Activated CD4-positive, alpha-beta T cell treated with anti-CD3 and anti-CD28 coated beads, Interleukin-10, Interleukin-2, amounts not matched to agents 100 ng/mL and 50 ng/mL, durations not matched to agents 16 hours and 8 hours (primary cell): ENCODE data around the gene THRAP3.
"Not testable (repeated sequence)": the region's sequence is repeated elsewhere in the genome, so short reads cannot be mapped to it uniquely, and the experiment has no call there.

Experiments used
- DNase-seq: peaks from one replicate; pipeline ENCODE4 v3.0.0-alpha.2; 2020

The THRAP3 gene

DNA sequence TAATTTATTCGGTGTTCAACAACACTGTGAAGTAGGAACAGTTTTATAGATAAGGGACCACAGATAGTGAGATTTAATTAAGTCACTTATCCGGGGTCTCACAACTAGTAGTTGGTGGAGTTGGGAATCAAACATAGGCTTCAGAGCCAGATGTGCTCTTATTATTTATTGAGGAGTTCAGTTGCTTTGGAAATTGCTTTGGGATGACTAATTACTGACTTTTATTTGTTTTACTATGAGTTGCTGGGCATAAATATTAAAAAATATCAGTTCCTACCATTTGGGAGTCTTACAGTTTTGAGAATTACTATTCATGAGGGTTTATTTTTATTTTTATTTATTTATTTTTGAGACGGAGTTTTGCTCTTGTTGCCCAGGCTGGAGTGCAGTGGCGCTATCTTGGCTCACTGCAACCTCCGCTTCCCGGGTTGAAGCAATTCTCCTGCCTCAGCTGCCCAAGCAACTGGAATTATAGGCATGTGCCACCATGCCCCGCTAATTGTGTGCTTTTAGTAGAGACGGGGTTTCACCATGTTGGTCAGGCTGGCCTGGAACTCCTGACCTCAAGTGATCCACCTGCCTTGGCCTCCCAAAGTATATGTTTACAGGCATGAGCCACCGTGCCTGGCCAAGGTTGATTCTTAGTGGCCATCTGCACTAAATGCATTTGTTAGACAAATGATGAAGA is 27.7 kb downstream of the THRAP3 start:
- no peak for DNase-seq

DNA sequence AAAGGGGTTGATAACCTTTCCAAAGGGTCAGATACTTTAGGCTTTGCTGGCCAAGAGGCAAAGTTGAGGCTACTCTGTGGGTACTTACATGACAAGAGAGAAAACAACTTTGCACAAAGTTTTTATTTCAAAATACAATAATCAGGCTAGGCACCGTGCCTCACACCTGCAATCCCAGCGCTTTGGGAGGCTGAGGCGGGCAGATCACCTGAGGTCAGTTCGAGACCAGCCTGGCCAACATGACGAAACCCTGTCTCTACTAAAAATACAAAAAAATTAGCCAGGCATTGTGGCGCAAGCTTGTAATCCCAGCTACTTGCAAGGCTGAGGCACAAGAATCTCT is 28.2 kb downstream of the THRAP3 start:
- not testable (repeated sequence) for DNase-seq

DNA sequence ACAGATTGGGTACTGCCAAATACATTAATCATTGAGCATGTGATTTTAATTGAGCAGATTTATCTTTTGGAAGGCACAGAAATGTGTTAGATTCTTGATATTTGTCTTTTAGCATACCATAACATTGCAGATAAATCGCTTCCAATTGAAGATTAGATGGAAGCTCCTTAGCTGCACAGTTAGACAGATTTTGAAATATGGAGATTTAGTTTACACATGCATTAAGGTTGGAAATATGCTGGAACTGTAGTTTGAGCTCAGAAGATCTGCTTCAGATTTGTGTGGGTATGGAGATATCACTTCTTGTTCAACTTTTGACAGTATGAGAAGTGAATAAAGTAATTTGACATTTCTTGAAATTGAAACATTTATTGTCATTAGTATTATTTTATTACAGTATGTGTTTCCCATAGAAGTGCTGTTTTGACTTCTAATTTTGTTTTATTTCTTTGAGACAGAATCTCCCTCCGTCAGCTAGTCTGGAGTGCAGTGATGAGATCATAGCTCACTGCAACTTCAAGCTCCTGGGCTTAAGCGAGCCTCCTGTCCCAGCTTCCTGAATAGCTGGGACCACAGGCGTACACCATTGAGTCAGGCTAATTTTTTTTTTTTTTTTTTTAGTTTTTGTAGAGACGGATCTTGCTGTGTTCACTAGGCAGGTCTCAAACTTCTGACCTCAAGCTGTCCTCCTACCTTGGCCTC is 29.1 kb downstream of the THRAP3 start:
- no peak for DNase-seq

DNA sequence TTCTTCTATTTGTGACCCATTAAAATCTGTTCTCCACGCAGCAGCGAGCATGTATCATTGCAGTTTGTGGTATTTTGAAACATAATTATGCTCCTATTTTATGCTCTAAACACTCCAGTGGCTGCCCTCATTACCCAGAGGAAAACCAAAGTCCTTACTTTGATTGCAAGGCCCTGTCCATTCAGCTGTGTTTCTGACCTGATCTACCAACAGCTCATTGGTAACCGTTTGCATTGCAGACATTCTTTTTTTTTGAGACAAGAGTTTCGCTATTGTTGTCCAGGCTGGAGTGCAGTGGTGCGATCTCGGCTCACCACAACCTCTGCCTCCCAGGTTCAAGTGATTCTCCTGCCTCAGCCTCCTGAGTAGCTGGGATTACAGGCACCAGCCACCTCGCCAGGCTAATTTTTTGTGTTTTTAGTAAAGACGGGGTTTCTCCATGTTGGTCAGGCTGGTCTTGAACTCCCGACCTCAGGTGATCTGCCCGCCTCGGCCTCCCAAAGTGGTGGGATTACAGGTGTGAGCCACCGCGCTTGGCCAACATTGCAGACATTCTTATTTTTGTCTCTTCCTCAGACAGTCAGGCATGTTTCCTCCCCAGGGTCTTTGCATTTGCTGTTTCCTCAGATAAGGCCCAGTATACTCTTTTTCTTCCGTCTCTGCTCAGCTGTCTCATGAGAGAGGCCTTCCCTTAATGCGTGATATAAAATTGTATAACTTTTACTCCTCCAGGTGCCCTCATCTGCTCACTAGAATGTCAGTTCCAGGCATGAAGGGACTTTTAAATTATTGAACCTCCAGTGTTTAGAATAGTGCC is 32.5 kb downstream of the THRAP3 start:
- DNase-seq: no peak

DNA sequence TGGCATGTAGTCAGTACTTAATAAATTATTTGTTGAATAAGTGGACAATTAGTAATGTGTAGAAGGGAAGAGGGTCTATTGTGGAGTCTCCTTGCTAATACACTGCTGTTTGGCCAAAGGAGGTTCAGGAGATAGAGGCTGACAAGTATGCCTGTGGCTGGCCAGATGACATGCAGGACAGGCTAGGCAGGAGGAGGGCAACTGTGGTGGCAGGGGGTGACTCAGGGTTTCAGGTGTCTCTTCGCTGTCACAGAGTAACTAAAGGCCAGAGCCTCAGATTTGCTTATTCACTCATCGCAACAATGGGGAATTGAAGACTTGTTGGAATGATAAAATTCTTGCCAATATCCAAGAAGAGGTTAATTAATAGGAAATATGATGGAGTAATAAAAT is 33.1 kb downstream of the THRAP3 start:
- DNase-seq: peak; percentile 11

DNA sequence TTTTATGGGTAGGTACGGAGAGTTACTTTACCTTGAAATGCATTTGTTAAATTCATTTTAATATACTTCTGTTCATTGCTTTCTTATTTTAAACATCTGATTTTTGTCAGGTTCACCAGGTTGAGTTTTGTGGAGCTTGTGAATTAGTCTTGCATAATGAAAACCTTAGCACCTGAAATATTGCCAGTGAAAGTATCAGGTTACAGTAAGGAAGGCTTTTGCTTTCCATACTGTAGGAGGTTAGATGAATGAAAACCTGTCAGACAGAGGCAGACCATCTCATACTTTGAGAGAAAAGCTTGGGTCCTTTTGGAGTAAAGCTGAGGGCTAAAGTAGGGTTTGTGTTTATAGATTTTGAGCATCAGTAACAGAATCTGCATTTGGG is 34.7 kb downstream of the THRAP3 start:
- no peak for DNase-seq

DNA sequence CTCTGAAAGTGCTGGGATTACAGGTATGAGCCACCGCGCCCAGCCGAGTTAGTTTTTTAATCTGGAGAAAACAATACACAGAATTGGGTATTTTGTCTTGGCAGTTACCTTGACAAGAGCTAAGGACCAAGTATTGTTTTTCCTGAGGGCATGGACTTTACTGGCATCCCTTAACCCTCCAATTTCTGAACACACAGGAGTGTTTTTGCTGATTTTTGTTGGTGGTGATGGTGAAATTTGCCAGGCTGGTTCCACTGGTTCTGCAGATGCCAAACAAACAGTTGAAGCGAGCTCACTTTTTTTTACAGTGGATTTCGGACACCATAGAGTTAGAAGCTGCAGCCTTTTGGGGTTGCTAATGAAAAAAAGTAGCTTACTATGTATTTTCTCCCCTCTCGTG is 44.7 kb downstream of the THRAP3 start:
- DNase-seq: no peak

DNA sequence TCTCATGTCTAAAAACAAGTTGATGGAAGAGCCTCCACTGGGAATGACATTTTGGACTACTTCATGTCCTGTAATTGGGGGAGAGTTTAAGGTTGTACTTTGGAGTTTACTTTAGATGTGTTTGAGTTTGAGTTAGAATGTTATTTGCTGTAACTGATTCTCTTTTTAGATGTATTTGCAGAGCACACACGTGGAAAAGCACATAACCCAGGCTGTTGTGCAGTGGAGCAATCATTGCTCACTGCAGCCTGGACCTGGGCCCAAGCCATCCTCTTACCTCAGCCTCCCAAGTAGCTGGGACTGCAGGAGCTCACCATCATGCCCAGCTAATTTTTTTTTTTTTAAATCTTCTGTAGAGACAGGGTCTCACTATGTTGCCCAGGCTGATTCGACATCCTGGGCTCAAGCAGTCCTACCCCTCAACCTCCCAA is 45.2 kb downstream of the THRAP3 start:
- DNase-seq: no peak

DNA sequence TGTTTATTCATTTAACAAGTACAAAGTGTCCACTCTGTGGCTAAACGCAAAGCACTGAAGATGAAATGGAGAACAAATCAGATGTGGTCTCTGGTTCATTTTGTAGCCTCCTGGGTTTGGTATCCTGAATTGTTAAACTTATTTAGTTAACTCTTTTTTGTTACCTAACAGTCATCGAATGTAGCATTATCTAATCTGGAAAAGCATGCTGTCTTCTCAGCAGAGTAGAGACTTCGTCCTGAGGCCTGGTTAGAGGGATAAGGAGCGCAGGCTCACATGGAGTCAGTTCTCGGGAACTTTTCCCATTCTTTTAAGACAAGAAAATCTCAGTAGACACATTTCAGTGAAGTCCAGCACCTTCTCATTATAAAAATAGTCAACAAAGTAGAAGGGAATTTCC is 48.8 kb downstream of the THRAP3 start:
- no peak for DNase-seq

DNA sequence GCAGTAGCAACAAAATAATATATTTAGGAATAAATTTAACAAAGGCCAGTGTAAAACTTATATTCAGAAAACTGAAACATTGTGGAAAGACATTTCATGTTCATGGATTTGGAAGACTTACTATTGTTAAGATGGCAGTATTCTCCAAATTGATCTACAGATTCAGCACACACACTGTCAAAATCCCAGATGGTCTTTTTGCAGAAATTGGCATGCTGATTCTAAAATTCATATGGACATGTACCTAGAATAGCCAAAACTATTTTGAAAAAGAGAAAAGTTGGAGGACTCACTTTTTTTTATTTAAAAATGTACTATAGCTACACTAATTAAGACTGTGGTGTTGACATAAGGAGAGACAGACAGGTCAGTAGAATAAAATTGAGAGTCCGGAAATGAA is 50.0 kb downstream of the THRAP3 start:
- no peak for DNase-seq

DNA sequence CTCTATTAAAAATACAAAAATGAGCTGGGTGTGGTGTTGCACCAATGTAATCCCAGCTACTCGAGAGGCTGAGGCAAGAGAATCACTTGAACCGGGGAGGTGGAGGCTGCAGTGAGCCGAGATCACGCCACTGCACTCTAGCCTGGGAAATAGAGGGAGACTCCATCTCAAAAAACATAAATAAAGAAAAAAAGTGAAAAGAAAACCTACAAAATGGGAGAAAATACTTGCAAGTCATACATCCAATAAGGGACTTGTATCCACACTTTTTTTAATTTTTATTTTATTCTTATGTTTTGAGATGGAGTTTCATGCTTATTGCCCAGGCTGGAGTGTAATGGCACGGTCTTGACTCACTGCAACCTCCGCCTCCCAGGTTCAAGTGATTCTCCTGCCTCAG is 52.4 kb downstream of the THRAP3 start:
- no peak for DNase-seq

DNA sequence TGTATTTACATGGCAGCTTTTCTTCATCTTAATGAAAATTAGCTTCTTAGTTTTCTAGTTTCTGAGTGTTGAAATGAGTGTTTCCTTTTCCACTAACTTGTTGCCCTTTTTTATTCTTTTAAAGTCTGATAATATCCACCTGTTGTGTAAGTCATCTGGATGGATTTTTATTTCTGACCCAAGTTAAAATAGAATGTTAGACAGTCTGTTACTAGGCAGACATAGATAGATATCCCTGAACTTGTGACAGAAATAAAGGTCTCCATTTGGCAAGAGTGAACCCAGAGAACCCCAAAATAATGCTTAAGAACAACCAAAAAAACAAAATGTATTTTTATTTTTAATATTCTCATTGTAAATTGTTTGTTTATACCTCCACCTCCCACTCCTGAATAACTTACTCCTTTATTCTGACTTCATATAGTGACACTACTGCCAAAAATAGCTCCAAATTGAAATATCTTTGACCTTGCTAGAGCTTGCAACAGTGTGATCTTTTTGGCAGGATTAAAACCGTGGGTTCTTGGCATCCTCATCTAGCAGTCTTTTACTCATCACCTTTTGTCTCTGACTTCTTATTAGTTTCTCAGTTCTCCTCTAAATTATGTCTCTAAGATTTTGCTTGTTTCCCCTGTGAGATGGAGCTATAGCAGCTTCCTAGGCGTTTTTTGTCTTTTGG is 55.0 kb downstream of the THRAP3 start:
- no peak for DNase-seq

DNA sequence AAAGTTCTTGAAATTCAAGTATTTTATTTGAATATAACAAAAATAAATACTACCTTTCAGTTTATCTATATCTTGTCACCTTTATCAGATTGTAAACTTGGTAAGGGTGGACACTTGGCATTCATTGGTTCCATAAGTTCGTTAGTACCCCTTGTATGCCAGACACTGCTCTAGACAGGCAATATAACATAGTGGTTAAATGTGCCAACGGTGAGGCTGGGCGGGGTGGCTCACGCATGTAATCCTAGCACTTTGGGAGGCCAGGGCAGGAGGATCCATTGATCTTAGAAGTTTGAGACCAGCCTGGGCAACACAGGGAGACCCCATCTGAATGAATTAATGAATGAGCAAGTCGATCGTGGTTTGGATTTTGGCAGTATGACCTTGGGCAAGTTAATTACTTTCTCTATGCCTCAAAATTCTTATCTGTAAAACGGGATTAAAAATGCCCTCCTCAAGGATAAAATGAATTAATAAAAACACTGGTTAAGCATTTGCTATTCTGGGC is 55.6 kb downstream of the THRAP3 start:
- DNase-seq: no peak

DNA sequence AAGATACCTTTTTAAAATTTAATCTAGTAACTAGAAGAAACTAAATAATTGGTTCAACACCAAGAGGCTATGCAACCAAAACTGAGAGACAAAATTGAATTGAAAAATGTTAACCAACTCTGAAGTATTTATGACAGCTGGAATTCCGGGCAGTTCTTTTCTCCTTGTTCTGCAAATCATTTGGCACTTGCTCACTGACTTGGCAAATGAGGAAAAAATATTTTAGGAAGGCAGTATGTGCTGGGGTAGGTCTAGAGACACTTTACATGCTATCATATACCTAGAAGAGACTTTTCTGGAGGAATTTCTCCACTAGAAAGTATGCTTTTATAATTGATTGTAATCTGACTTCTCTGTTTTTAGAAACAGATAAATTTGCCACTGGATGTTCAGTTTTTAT is 59.8 kb downstream of the THRAP3 start:
- no peak for DNase-seq

DNA sequence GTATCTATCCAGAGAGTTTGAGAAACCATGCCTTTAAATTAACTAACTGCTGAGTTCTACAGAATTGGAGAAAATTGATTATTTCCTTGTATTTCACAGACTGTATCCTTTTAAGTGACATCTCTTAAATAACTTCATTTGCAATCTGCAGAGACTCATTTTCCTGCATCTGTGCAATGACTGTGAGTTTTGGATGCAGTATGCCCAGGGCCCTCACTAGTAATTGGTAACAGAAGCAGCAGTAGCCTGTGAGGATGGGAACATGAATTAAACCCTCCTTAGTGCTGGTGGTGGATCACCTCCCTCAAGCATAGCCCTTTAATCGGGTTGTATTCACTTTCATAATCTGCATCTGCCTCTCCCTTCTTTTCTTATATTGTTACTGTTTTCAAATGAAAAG is 60.3 kb downstream of the THRAP3 start:
- no peak for DNase-seq

DNA sequence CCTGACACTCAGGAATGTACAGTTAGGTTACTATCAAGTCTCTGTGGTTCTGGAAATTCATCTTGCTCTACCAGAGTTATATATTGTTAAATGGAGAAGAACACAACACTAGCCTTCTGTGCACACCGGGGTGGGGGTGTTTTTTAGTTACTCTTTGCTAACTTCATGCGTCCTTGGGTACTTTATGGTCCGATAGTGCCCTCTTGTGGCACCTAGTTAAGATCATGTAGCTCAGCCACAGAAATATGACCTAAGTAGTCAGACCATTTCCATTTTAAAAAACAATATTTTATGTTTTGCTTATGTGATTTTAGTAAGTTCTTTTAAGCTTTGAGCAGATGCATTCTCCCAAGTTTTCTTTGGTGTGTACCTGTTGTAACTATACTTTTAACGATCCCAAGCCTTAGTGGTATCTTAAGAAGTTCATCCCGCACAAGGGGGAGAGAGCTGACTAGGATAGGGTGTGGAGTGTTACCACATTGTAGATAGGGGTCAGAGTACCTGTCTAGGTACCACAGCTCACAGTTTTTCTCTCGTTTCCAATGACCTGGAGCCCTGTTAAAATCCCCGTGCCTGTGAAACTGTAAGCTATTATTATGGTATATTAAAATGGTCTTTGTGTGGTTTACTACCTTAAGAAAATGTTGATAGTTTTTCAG is 61.3 kb downstream of the THRAP3 start:
- peak; percentile 80 for DNase-seq

DNA sequence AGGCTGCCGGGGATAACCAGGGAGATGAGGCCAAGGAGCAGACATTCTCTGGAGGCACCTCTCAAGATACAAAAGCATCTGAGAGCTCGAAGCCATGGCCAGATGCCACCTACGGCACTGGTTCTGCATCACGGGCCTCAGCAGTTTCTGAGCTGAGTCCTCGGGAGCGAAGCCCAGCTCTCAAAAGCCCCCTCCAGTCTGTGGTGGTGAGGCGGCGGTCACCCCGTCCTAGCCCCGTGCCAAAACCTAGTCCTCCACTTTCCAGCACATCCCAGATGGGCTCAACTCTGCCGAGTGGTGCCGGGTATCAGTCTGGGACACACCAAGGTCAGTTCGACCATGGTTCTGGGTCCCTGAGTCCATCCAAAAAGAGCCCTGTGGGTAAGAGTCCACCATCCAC is 62.6 kb downstream of the THRAP3 start:
- no peak for DNase-seq

DNA sequence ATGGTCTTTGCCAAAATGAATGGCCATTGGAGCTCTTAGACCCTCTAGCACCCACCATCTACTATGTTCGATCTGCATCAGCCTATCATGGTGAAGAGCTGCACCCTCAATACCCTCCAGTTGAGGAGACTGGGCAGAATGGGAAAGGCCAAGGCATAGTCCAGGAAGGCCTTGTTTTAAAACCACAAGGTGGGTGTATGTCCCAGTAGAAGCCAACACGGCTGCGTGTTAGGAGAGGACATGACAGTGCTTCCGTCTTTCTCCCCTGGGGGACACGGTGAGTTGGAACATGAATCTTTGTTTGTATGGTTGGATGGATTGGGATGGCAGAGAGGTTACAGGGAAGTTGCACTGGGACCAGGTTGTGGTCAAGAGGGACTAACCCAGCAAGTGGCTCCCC is 63.4 kb downstream of the THRAP3 start:
- no peak for DNase-seq

DNA sequence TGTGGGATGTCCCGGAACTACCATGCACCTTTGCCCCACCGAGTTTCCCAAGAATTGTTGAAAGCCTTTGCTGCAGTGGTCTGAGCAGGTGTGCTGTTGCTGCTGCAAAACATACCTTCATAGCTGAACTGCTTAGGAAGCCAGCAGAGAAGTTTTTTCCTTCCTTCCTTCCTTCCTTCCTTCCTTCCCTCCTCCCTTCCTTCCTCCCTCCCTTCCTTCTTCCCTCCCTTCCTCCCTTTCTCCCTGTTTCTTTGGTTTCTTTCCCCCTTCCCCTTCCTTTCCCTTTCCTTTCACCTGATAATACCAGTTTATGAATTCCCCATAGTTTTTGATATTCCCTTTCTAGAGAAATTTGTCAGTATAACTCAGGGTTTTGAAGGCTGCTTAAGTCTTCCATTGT is 71.1 kb downstream of the THRAP3 start:
- no peak for DNase-seq

DNA sequence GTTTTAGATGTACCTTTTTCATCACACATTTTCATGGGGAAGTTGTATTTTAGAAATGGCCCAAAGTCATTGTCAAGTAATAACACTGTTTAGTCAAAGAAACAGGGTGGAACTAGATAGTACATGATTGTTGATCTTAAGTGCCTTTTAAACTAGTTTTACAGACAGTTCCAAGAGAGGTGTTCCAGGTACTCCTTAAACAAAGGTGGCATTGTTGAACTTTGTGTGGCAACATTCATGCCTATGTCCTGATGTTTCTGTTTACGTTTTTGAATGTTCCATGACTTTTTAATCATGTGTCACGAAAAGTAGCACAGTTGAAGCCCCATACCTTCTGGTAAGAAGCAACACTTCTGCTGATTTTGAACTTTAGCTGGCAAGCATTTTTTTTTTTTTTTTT is 72.8 kb downstream of the THRAP3 start:
- no peak for DNase-seq

DNA sequence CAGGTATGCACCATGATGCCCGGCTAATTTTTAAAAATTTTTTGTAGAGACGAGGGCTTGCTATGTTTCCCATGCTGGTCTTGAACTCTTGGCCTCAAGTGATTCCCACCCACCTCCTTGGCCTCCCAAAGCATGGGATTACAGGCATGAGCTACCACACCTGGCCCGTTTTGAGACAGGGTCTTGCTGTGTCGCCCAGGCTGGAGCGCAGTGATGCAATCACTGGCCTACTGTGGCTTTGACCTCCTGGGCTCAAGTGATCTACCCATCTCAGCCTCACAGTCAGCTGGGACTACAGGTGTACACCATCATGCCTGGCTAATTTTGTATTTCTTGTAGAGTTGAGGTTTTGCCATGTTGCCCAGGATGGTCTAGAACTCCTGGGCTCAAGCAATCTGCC is 74.4 kb downstream of the THRAP3 start:
- DNase-seq: no peak

DNA sequence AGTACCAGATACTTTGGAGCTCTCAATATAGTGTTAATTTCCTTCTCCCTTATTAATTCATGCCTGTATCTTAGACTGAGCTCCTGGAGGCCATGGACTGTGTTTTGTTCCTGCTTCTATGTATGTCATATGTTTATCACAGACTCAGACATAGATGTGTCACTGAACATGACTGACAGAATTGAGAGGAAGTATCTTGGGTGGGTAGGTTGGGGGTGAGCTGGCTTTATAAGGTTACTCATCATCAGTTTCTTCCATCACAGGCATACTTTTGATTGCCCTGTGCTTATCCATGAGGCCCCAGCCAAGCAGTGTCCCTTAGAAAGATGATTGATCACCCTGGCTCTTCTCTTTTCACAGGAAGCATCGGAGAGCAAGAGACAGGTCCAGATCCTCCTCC is 76.3 kb downstream of the THRAP3 start:
- DNase-seq: no peak

DNA sequence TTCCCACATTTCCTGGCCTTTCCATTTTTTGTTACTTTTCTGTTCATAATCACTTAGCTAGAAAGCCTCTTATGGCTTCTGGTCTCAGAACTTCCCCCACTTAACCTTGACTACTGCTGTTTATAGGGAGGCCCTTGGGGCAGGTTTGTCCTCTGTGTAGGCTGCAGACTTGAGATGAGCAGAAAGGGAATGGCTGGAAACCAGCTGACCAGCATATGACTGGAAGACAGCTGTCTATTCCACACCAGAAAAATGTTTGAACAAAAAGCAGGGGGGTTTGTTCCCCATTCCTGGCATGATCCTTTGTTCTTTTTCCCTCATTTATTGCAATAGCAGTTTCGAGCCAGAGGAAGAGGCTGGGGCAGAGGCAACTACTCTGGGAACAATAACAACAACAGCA is 77.0 kb downstream of the THRAP3 start:
- DNase-seq: no peak
